ENCODE measurements around the gene DYRK2.

GRCh38 chr12:67694306-67694900 is 45.9 kb downstream of the DYRK2 start:
- no peak for TF ChIP-seq CTCF (IDR thresholded peaks at IDR 0.05)
- TF ChIP-seq POLR2AphosphoS5 (IDR thresholded peaks at IDR 0.05): no peak
- TF ChIP-seq POLR2A (IDR thresholded peaks at IDR 0.05): no peak

Data from breast epithelium (tissue), 3 donors.